MM.1S (cell line): ENCODE measurements around the gene PPM1G.

Source experiments
- EZH2 ChIP-seq: fragments of 300-600 bp; sonication (generic); optimal IDR thresholded peaks from 2 replicates; pipeline ENCODE3; 2017; ENCODE audit warnings: low read depth, mild to moderate bottlenecking, antibody characterized with exemption, low read length, mixed read lengths
- EZH2phosphoT487 ChIP-seq: fragments of 300-600 bp; sonication (generic); IDR thresholded peaks from 2 replicates; pipeline ENCODE4 v1.6.1; 2018; ENCODE audit warnings: antibody characterized with exemption, low read length
- TF ChIP-seq, protein P1 (sequence below): fragments of 300-600 bp; sonication (generic); IDR thresholded peaks from 2 replicates; pipeline ENCODE4 v1.5.1; 2016; ENCODE audit warnings: antibody characterized with exemption, low read length, mixed read lengths

DNA sequence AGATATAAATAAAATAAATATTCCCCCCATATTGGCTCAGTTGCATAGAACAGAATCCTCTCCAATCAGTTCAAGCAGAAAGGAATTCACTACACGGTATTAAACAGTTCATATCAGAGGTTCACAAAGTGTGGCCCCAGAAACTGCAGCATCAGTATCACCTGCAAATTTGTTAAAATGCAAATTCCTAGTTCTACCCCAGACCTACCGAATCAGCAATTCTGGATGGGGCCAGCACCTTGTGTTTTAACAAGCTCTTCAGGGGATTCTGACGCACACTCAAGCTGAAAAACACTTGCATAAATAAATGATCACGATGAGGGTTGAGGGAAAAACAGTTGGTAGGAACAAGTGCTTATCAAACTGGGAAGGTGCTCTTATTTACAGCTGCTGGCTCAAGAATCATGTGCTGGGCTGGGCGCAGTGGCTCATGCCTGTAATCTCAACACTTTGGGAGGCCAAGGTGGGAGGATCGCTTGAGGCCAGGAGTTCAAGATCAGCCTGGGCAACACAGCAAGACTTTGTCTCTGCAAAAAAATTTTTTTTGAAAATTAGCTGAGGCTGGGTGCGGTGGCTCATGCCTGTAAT is 59.2 kb downstream of the PPM1G start:
- TF ChIP-seq, protein P1, sequence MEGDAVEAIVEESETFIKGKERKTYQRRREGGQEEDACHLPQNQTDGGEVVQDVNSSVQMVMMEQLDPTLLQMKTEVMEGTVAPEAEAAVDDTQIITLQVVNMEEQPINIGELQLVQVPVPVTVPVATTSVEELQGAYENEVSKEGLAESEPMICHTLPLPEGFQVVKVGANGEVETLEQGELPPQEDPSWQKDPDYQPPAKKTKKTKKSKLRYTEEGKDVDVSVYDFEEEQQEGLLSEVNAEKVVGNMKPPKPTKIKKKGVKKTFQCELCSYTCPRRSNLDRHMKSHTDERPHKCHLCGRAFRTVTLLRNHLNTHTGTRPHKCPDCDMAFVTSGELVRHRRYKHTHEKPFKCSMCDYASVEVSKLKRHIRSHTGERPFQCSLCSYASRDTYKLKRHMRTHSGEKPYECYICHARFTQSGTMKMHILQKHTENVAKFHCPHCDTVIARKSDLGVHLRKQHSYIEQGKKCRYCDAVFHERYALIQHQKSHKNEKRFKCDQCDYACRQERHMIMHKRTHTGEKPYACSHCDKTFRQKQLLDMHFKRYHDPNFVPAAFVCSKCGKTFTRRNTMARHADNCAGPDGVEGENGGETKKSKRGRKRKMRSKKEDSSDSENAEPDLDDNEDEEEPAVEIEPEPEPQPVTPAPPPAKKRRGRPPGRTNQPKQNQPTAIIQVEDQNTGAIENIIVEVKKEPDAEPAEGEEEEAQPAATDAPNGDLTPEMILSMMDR: no peak
- TF ChIP-seq EZH2 (no peak), EZH2phosphoT487 (no peak)
